OCI-LY1 (cell line): Measurements from ENCODE around the gene FARS2.

ENCODE experiments used
- EZH2 ChIP-seq: fragments of 200-600 bp; sonication (generic), shearing (Covaris generic); IDR thresholded peaks from 2 replicates; pipeline ENCODE4 v1.8.0; 2017; ENCODE audit warnings: borderline replicate concordance, mixed run types, mild to moderate bottlenecking, antibody characterized with exemption, low read length, moderate library complexity, mixed read lengths
- TF ChIP-seq, protein P1 (sequence below): fragments of 200-600 bp; sonication (generic), shearing (Covaris generic); IDR thresholded peaks from 2 replicates; pipeline ENCODE4 v1.5.1; 2017; ENCODE audit warnings: mild to moderate bottlenecking, antibody characterized with exemption, low read length, moderate library complexity, mixed read lengths

DNA sequence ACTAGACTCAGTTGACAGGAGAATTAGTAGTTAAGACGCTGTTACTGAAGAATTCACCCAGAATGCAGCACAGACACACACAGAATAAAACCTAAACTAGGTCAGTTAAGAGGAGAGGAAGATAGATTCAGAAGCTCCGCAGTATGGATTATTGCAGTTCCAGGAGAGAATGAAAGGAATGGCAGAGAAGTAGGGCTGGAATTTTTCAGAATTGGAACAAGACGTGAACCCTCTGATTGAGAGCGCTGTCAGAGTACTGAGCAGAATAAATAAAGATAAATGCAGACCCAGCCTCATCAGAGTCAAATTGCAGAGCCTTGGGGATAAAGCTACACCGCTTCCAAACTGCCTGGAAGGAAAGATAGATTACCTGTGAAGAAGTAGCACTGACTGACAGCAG lies 344.6 kb downstream of the FARS2 start:
- TF ChIP-seq, protein P1, sequence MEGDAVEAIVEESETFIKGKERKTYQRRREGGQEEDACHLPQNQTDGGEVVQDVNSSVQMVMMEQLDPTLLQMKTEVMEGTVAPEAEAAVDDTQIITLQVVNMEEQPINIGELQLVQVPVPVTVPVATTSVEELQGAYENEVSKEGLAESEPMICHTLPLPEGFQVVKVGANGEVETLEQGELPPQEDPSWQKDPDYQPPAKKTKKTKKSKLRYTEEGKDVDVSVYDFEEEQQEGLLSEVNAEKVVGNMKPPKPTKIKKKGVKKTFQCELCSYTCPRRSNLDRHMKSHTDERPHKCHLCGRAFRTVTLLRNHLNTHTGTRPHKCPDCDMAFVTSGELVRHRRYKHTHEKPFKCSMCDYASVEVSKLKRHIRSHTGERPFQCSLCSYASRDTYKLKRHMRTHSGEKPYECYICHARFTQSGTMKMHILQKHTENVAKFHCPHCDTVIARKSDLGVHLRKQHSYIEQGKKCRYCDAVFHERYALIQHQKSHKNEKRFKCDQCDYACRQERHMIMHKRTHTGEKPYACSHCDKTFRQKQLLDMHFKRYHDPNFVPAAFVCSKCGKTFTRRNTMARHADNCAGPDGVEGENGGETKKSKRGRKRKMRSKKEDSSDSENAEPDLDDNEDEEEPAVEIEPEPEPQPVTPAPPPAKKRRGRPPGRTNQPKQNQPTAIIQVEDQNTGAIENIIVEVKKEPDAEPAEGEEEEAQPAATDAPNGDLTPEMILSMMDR = no peak
- no peak for TF ChIP-seq EZH2
